Naive B cell (primary cell): Measurements from ENCODE around the gene MYH15. TPM values are rescaled to one million over a fixed set of nuclear protein-coding genes. Genes with fewer than 3 reads are reported as not detected.

ENCODE experiments used
- ATAC-seq, 2 donors: fragments of 150-1000 bp; cut with Tn5 transposase; 2 replicates each; pipeline ENCODE4 v1.10.0; 2021; ENCODE audit warnings: low read depth in 2 of 2, mild to moderate bottlenecking in 2 of 2, moderate library complexity in 2 of 2
- DNase-seq: peaks from one replicate; pipeline ENCODE4 v3.0.0; 2022
- H3K27ac Mint-ChIP-seq, 6 donors: one replicate each; pipeline ENCODE4 v1.8.0; 2020 to 2022; ENCODE audit warnings: mild to moderate bottlenecking in 6 of 6, mixed read lengths in 6 of 6, moderate library complexity in 5 of 6, inconsistent platforms in 2 of 6
- H3K27me3 Mint-ChIP-seq, 3 donors: one replicate each; pipeline ENCODE4 v1.8.0; 2021 to 2022; ENCODE audit warnings: mixed read lengths in 3 of 3, mild to moderate bottlenecking in 1 of 3
- H3K36me3 Mint-ChIP-seq, 2 donors: one replicate each; pipeline ENCODE4 v1.8.0; 2020 to 2022; ENCODE audit warnings: mixed read lengths in 2 of 2, inconsistent platforms in 1 of 2, mild to moderate bottlenecking in 1 of 2
- H3K4me1 Mint-ChIP-seq, 3 donors: one replicate each; pipeline ENCODE4 v1.8.0; 2020 to 2022; ENCODE audit warnings: mixed read lengths in 3 of 3, inconsistent platforms in 1 of 3, mild to moderate bottlenecking in 1 of 3, moderate library complexity in 1 of 3
- H3K4me3 Mint-ChIP-seq, 8 donors: one replicate each; pipeline ENCODE4 v1.8.0; 2020 to 2022; ENCODE audit warnings: mild to moderate bottlenecking in 8 of 8, mixed read lengths in 8 of 8, moderate library complexity in 8 of 8, inconsistent platforms in 2 of 8
- H3K9me3 Mint-ChIP-seq, 7 donors: one replicate each; pipeline ENCODE4 v1.8.0; 2020 to 2022; ENCODE audit warnings: mixed read lengths in 7 of 7, mild to moderate bottlenecking in 5 of 7, inconsistent platforms in 2 of 7, moderate library complexity in 1 of 7
- polyA plus RNA-seq, 6 donors: library from polyadenylated mRNA; unstranded; fragments of 300-500 nt; fragmentation: Illumina TruSeq; gene quantifications; one replicate each; pipeline ENCODE4 v1.2.3, GENCODE V29; 2021; ENCODE audit warnings: low read depth in 6 of 6

Gene MYH15
- polyA plus RNA-seq, 6 donors from 2014 or later, result 0.05 to 0.06 TPM; not detected in 4

- Mint-ChIP-seq H3K27me3 (no peaks in the 10 kb centered on the region), H3K4me3 (no peak overlapping the region), H3K9me3 (peaks cover 0 to 5% (median 0%) of the 10 kb centered on the region in 7 donors), H3K36me3 (peaks cover 0 to 10% of the 10 kb centered on the region in 2 donors), H3K27ac (no peak overlapping the region), H3K4me1 (peaks cover 32 to 47% (median 40%) of the 10 kb centered on the region in 3 donors)
- DNase-seq (no peak), ATAC-seq (no peak)
Measured at GRCh38 chr3:108343491-108343890, 166.9 kb downstream of the MYH15 start.

- H3K9me3 Mint-ChIP-seq, result peaks cover 0 to 2% (median 0%) of the 10 kb centered on the region in 7 donors
- no peak overlapping the region for H3K27ac Mint-ChIP-seq
- H3K36me3 Mint-ChIP-seq, result peaks cover 0 to 5% of the 10 kb centered on the region in 2 donors
- H3K27me3 Mint-ChIP-seq, result no peaks in the 10 kb centered on the region
- ATAC-seq (no peak), DNase-seq (no peak)
- peaks cover 36 to 50% (median 44%) of the 10 kb centered on the region in 3 donors for H3K4me1 Mint-ChIP-seq
- H3K4me3 Mint-ChIP-seq, result no peak overlapping the region
Measured at GRCh38 chr3:108342837-108343486, 167.4 kb downstream of the MYH15 start.

- Mint-ChIP-seq H3K4me3 (no peak overlapping the region), H3K9me3 (no peaks in the 10 kb centered on the region), H3K27me3 (no peaks in the 10 kb centered on the region), H3K36me3 (no peaks in the 10 kb centered on the region), H3K27ac (peak overlapping the region in 1 of 6 donors; percentile 3), H3K4me1 (peaks cover 33 to 41% (median 40%) of the 10 kb centered on the region in 3 donors)
- no peak for ATAC-seq
- DNase-seq, result no peak
Measured at GRCh38 chr3:108341911-108342310, 168.5 kb downstream of the MYH15 start.

GRCh38 chr3:108338901-108339545 lies 171.4 kb downstream of the MYH15 start:
- Mint-ChIP-seq H3K27ac (peak overlapping the region in 1 of 6 donors; percentile 5), H3K27me3 (no peaks in the 10 kb centered on the region), H3K9me3 (no peaks in the 10 kb centered on the region), H3K4me3 (peak overlapping the region in 1 of 8 donors; percentile 6), H3K4me1 (peaks cover 16 to 17% (median 17%) of the 10 kb centered on the region in 3 donors), H3K36me3 (no peaks in the 10 kb centered on the region)
- ATAC-seq (peak; percentile 62 to 71), DNase-seq (no peak)

GRCh38 chr3:108334701-108335100 lies 175.7 kb downstream of the MYH15 start:
- no peak overlapping the region for H3K4me3 Mint-ChIP-seq
- H3K4me1 Mint-ChIP-seq, result peaks cover 9 to 14% (median 11%) of the 10 kb centered on the region in 3 donors
- ATAC-seq, result no peak
- H3K27me3 Mint-ChIP-seq, result no peaks in the 10 kb centered on the region
- no peak for DNase-seq
- no peaks in the 10 kb centered on the region for H3K9me3 Mint-ChIP-seq
- no peak overlapping the region for H3K27ac Mint-ChIP-seq
- H3K36me3 Mint-ChIP-seq, result no peaks in the 10 kb centered on the region

GRCh38 chr3:108333961-108334360 lies 176.4 kb downstream of the MYH15 start:
- Mint-ChIP-seq H3K27me3 (no peaks in the 10 kb centered on the region), H3K4me3 (no peak overlapping the region), H3K27ac (no peak overlapping the region), H3K36me3 (no peaks in the 10 kb centered on the region), H3K4me1 (peaks cover 8 to 11% (median 9%) of the 10 kb centered on the region in 3 donors), H3K9me3 (no peaks in the 10 kb centered on the region)
- DNase-seq (no peak), ATAC-seq (no peak)

GRCh38 chr3:108331792-108332191 lies 178.6 kb downstream of the MYH15 start:
- Mint-ChIP-seq H3K9me3 (peaks cover 0 to 8% (median 2%) of the 10 kb centered on the region in 7 donors), H3K27me3 (no peaks in the 10 kb centered on the region), H3K4me3 (no peak overlapping the region), H3K4me1 (no peaks in the 10 kb centered on the region), H3K36me3 (peaks cover 0 to 8% of the 10 kb centered on the region in 2 donors), H3K27ac (no peak overlapping the region)
- ATAC-seq (no peak), DNase-seq (no peak)

Other genes starting within 250 kb of the MYH15 start
- under 1 TPM in 1 of 6 donors, not detected in 5; 0.26 TPM for gene HHLA2, start 214.0 kb downstream of the MYH15 start, polyA plus RNA-seq
- gene CIP2A, start 78.8 kb upstream of the MYH15 start, polyA plus RNA-seq, result 1 to 10 TPM; 3.4 to 7.6 (median 4.8) TPM
- 10 to 100 TPM in 5 of 6 donors, 1 to 10 TPM in 1; 10.0 to 21.7 (median 17.6) TPM for gene DZIP3, start 79.1 kb upstream of the MYH15 start, polyA plus RNA-seq
- gene RETNLB, start 246.8 kb upstream of the MYH15 start, polyA plus RNA-seq, result not detected